WTC11 (cell line): ENCODE data around the gene NRXN3.

Source experiments
- TEAD4 ChIP-seq: sonication (generic); formaldehyde crosslinking; IDR thresholded peaks from 2 replicates; pipeline ENCODE4 v1.8.0; 2022; ENCODE audit warnings: mild to moderate bottlenecking, missing genetic modification reagents
- TF ChIP-seq, protein P1 (sequence below): fragments of 200-600 bp; IDR thresholded peaks from 2 replicates; pipeline ENCODE4 v1.8.0; 2022; ENCODE audit warnings: antibody characterized with exemption
- TF ChIP-seq, protein P2 (sequence below): sonication (generic); formaldehyde crosslinking; IDR thresholded peaks from 2 replicates; pipeline ENCODE4 v1.8.0; 2022; ENCODE audit warnings: mild to moderate bottlenecking, missing genetic modification reagents

GRCh38 chr14:78576437-78577166, 406.4 kb downstream of the NRXN3 start:
- TF ChIP-seq TEAD4 (CRISPR knock-in tag) = no peak
- TF ChIP-seq, protein P1, sequence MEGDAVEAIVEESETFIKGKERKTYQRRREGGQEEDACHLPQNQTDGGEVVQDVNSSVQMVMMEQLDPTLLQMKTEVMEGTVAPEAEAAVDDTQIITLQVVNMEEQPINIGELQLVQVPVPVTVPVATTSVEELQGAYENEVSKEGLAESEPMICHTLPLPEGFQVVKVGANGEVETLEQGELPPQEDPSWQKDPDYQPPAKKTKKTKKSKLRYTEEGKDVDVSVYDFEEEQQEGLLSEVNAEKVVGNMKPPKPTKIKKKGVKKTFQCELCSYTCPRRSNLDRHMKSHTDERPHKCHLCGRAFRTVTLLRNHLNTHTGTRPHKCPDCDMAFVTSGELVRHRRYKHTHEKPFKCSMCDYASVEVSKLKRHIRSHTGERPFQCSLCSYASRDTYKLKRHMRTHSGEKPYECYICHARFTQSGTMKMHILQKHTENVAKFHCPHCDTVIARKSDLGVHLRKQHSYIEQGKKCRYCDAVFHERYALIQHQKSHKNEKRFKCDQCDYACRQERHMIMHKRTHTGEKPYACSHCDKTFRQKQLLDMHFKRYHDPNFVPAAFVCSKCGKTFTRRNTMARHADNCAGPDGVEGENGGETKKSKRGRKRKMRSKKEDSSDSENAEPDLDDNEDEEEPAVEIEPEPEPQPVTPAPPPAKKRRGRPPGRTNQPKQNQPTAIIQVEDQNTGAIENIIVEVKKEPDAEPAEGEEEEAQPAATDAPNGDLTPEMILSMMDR = no peak
- TF ChIP-seq, protein P2, sequence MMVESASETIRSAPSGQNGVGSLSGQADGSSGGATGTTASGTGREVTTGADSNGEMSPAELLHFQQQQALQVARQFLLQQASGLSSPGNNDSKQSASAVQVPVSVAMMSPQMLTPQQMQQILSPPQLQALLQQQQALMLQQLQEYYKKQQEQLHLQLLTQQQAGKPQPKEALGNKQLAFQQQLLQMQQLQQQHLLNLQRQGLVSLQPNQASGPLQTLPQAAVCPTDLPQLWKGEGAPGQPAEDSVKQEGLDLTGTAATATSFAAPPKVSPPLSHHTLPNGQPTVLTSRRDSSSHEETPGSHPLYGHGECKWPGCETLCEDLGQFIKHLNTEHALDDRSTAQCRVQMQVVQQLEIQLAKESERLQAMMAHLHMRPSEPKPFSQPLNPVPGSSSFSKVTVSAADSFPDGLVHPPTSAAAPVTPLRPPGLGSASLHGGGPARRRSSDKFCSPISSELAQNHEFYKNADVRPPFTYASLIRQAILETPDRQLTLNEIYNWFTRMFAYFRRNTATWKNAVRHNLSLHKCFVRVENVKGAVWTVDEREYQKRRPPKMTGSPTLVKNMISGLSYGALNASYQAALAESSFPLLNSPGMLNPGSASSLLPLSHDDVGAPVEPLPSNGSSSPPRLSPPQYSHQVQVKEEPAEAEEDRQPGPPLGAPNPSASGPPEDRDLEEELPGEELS = no peak
